Transverse colon (tissue), 4 donors: ENCODE results near the gene HRK.

ENCODE experiments used
- CTCF ChIP-seq, 5 experiments: fragments of 200-600 bp in 3 of 5; fragments of 450-650 bp in 2 of 5; sonication (generic) in 3 of 5; IDR thresholded peaks; 1 replicate in 2 of 5; 2 replicates in 3 of 5; pipeline ENCODE4 v1.5.1; 2016 to 2017; ENCODE audit warnings: antibody characterized with exemption in 5 of 5, inconsistent platforms in 3 of 5, mild to moderate bottlenecking in 2 of 5, moderate library complexity in 1 of 5
- POLR2A ChIP-seq: fragments of 450-650 bp; IDR thresholded peaks from one replicate; pipeline ENCODE4 v1.6.1; 2016; ENCODE audit warnings: antibody characterized with exemption, mild to moderate bottlenecking, moderate library complexity
- POLR2AphosphoS5 ChIP-seq, 3 donors: sonication (generic); formaldehyde crosslinking; IDR thresholded peaks; one replicate each; pipeline ENCODE4 v1.6.1; 2016; ENCODE audit warnings: antibody characterized with exemption in 3 of 3

GRCh38 chr12:116833474-116833873 is 47.8 kb downstream of the HRK start:
- no peak for TF ChIP-seq POLR2AphosphoS5 (IDR thresholded peaks at IDR 0.05)
- TF ChIP-seq CTCF (IDR thresholded peaks at IDR 0.05): no peak
- TF ChIP-seq POLR2A: no peak
